ENCODE measurements around the gene BRICD5. TPM values are rescaled to one million over a fixed set of nuclear protein-coding genes. Genes with fewer than 3 reads are reported as not detected.

The BRICD5 gene
- total RNA-seq, 3 donors from 2014 or later (not counting 1 experiment from before 2014, with no cell fraction given), result 3.2 to 5.2 (median 3.6) TPM

GRCh38 chr16:2179576-2179975 is 31.1 kb downstream of the BRICD5 start:
- H3K36me3 Mint-ChIP-seq, result no peaks in the 10 kb centered on the region
- H3K9me3 Mint-ChIP-seq, result no peaks in the 10 kb centered on the region
- ATAC-seq (no peak), DNase-seq (no peak)
- WGBS (ENCODE audit: insufficient coverage), result 97% methylated on average over 31 of the region's 31 CpGs
- TF ChIP-seq, protein P1, sequence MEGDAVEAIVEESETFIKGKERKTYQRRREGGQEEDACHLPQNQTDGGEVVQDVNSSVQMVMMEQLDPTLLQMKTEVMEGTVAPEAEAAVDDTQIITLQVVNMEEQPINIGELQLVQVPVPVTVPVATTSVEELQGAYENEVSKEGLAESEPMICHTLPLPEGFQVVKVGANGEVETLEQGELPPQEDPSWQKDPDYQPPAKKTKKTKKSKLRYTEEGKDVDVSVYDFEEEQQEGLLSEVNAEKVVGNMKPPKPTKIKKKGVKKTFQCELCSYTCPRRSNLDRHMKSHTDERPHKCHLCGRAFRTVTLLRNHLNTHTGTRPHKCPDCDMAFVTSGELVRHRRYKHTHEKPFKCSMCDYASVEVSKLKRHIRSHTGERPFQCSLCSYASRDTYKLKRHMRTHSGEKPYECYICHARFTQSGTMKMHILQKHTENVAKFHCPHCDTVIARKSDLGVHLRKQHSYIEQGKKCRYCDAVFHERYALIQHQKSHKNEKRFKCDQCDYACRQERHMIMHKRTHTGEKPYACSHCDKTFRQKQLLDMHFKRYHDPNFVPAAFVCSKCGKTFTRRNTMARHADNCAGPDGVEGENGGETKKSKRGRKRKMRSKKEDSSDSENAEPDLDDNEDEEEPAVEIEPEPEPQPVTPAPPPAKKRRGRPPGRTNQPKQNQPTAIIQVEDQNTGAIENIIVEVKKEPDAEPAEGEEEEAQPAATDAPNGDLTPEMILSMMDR (IDR thresholded peaks at IDR 0.05), result no peak
- Histone ChIP-seq H3K9me3 (ENCODE audit: control insufficient read depth, insufficient read depth, low read length) (no peaks in the 10 kb centered on the region), H3K4me1 (ENCODE audit: control insufficient read depth, insufficient read depth, low read length) (no peaks in the 10 kb centered on the region), H3K36me3 (ENCODE audit: control insufficient read depth, insufficient read depth, low read length) (peaks cover 25% of the 10 kb centered on the region), H3K27ac (ENCODE audit: low read length) (no peak overlapping the region), H3K27me3 (ENCODE audit: control insufficient read depth, insufficient read depth, low read length) (no peaks in the 10 kb centered on the region), H3K4me3 (ENCODE audit: low read length) (no peak overlapping the region)
- intact Hi-C loops (cut with micrococcal nuclease), result no loop called here
- H3K27me3 Mint-ChIP-seq (ENCODE audit: low read depth in 2 of 2), result no peaks in the 10 kb centered on the region
- H3K4me3 Mint-ChIP-seq, result no peak overlapping the region
- peaks cover 0 to 6% of the 10 kb centered on the region in 2 donors for H3K4me1 Mint-ChIP-seq
- no peak overlapping the region for H3K27ac Mint-ChIP-seq

DNA sequence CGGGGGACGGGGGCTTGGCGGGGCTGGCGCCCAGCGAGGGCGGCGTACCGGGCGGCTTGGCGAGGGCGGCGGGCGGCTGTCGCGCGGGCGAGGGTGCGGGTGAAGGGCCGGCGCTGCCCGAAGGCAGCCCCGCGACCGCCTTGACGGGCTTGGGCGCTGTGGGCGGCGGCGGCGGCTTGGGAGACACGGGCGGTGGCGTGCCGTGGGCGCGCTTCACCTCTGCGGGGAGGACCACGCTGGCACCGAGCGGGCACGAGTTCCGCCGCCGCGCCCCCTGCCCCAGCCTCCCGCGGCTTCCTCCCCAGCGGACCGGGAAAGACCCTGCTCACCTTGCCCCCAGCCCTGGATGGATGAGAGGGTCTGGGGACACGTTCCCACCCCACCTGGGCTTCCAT is 31.6 kb downstream of the BRICD5 start:
- 60% methylated on average over 50 of the region's 50 CpGs for WGBS (ENCODE audit: insufficient coverage)
- intact Hi-C loops (cut with micrococcal nuclease), result no loop called here
- Mint-ChIP-seq H3K27ac (no peak overlapping the region), H3K4me1 (peaks cover 0 to 6% of the 10 kb centered on the region in 2 donors), H3K4me3 (no peak overlapping the region), H3K36me3 (no peaks in the 10 kb centered on the region), H3K27me3 (ENCODE audit: low read depth in 2 of 2) (no peaks in the 10 kb centered on the region), H3K9me3 (no peaks in the 10 kb centered on the region)
- Histone ChIP-seq H3K36me3 (ENCODE audit: control insufficient read depth, insufficient read depth, low read length) (peaks cover 30% of the 10 kb centered on the region), H3K27me3 (ENCODE audit: control insufficient read depth, insufficient read depth, low read length) (no peaks in the 10 kb centered on the region), H3K9me3 (ENCODE audit: control insufficient read depth, insufficient read depth, low read length) (no peaks in the 10 kb centered on the region), H3K4me3 (ENCODE audit: low read length) (no peak overlapping the region), H3K4me1 (ENCODE audit: control insufficient read depth, insufficient read depth, low read length) (no peaks in the 10 kb centered on the region), H3K27ac (ENCODE audit: low read length) (no peak overlapping the region)
- no peak for ATAC-seq
- no peak for DNase-seq
- TF ChIP-seq, protein P1 (IDR thresholded peaks at IDR 0.05), result no peak

GRCh38 chr16:2178321-2179106 is 32.1 kb downstream of the BRICD5 start:
- intact Hi-C loops (cut with micrococcal nuclease), result no loop called here

More at GRCh38 chr16:2178321-2179106, 32.1 kb downstream of the BRICD5 start:
- Histone ChIP-seq H3K36me3 (ENCODE audit: control insufficient read depth, insufficient read depth, low read length) (peaks cover 33% of the 10 kb centered on the region), H3K4me1 (ENCODE audit: control insufficient read depth, insufficient read depth, low read length) (no peaks in the 10 kb centered on the region), H3K4me3 (ENCODE audit: low read length) (no peak overlapping the region), H3K9me3 (ENCODE audit: control insufficient read depth, insufficient read depth, low read length) (no peaks in the 10 kb centered on the region), H3K27ac (ENCODE audit: low read length) (no peak overlapping the region), H3K27me3 (ENCODE audit: control insufficient read depth, insufficient read depth, low read length) (no peaks in the 10 kb centered on the region)
- peak; percentile 62 to 94 (median 90) for ATAC-seq
- Mint-ChIP-seq H3K27ac (no peak overlapping the region), H3K4me1 (peaks cover 0 to 6% of the 10 kb centered on the region in 2 donors), H3K9me3 (no peaks in the 10 kb centered on the region), H3K4me3 (no peak overlapping the region), H3K27me3 (ENCODE audit: low read depth in 2 of 2) (no peaks in the 10 kb centered on the region), H3K36me3 (no peaks in the 10 kb centered on the region)
- TF ChIP-seq, protein P1 (IDR thresholded peaks at IDR 0.05), result no peak
- peak; percentile 37 to 60 for DNase-seq
- WGBS (ENCODE audit: insufficient coverage), result 45% methylated on average over 106 of the region's 106 CpGs
